Karpas-422 (cell line): ENCODE data around the gene TMEM203. TPM values are rescaled to one million over a fixed set of nuclear protein-coding genes. Genes with fewer than 3 reads are reported as not detected.
"Not testable (repeated sequence)": the region's sequence is repeated elsewhere in the genome, so short reads cannot be mapped to it uniquely, and the experiment has no call there.

ENCODE experiments used
- DNase-seq: peaks from one replicate; pipeline ENCODE4 v3.0.0-alpha.2; 2015
- H2AFZ ChIP-seq: fragments of 200-600 bp; sonication (generic); 2 replicates; pipeline ENCODE4 v1.6.1; 2014; ENCODE audit warnings: antibody characterized with exemption, low read length, mixed read lengths
- H3K27ac ChIP-seq: fragments of 200-600 bp; sonication (generic); 2 replicates; pipeline ENCODE4 v1.5.1; 2014; ENCODE audit warnings: mild to moderate bottlenecking, low read length, moderate library complexity
- H3K27me3 ChIP-seq: fragments of 200-600 bp; sonication (generic); 2 replicates; pipeline ENCODE4 v1.6.1; 2014; ENCODE audit warnings: low read length, mixed read lengths
- H3K36me3 ChIP-seq: fragments of 200-600 bp; sonication (generic); 2 replicates; pipeline ENCODE4 v1.6.1; 2014; ENCODE audit warnings: low read length, mixed read lengths; ENCODE audit not compliant: insufficient read depth
- H3K4me1 ChIP-seq: fragments of 200-600 bp; sonication (generic); 2 replicates; pipeline ENCODE4 v1.6.1; 2014; ENCODE audit warnings: mild to moderate bottlenecking, low read length, mixed read lengths
- H3K4me2 ChIP-seq: fragments of 200-600 bp; sonication (generic); 2 replicates; pipeline ENCODE4 v1.6.1; 2014; ENCODE audit warnings: low read length, low read depth, mild to moderate bottlenecking; ENCODE audit not compliant: poor library complexity, severe bottlenecking
- H3K4me3 ChIP-seq: fragments of 200-600 bp; sonication (generic); 2 replicates; pipeline ENCODE4 v1.5.1; 2014; ENCODE audit warnings: mild to moderate bottlenecking, antibody characterized with exemption, low read length, mixed read lengths
- H3K79me2 ChIP-seq: fragments of 200-600 bp; sonication (generic); 2 replicates; pipeline ENCODE4 v1.6.1; 2014; ENCODE audit warnings: mild to moderate bottlenecking, low read length, mixed read lengths
- H3K9ac ChIP-seq: fragments of 200-600 bp; sonication (generic); 2 replicates; pipeline ENCODE4 v1.6.0; 2014; ENCODE audit warnings: low read length
- H3K9me2 ChIP-seq: fragments of 200-600 bp; sonication (generic), shearing (Covaris generic); replicated peaks from 2 replicates; pipeline ENCODE4 v1.6.0; 2014; ENCODE audit warnings: mild to moderate bottlenecking, low read length, moderate library complexity; ENCODE audit not compliant: insufficient read depth
- H3K9me3 ChIP-seq: fragments of 300-700, 200-600 bp; sonication (generic); 2 replicates; pipeline ENCODE4 v1.6.1; 2014; ENCODE audit warnings: low read length, mixed read lengths
- H4K20me1 ChIP-seq: fragments of 200-600 bp; sonication (generic); 2 replicates; pipeline ENCODE4 v1.6.1; 2014; ENCODE audit warnings: mild to moderate bottlenecking, antibody characterized with exemption, low read length, low read depth; ENCODE audit not compliant: insufficient read depth
- total RNA-seq: library from RNA; depleted of rRNA; stranded (reverse); fragments of >200 nt; shearing (Covaris generic); gene quantifications from 2 replicates; pipeline ENCODE4 v1.2.3, GENCODE V29; 2014; ENCODE audit warnings: low replicate concordance

Gene TMEM203
- total RNA-seq, 1 experiment from 2014 or later, result 30.6 TPM

- no peaks in the 10 kb centered on the region for H3K9me3 ChIP-seq
- H3K4me3 ChIP-seq, result no peak overlapping the region
- H3K9ac ChIP-seq, result no peak overlapping the region
- no peaks in the 10 kb centered on the region for H3K27me3 ChIP-seq
- no peaks in the 10 kb centered on the region for H3K9me2 ChIP-seq
- H3K4me1 ChIP-seq, result peaks cover 31% of the 10 kb centered on the region
- H3K27ac ChIP-seq, result no peak overlapping the region
- no peaks in the 10 kb centered on the region for H3K36me3 ChIP-seq
- DNase-seq, result no peak
- no peak overlapping the region for H2AFZ ChIP-seq
- H3K4me2 ChIP-seq, result no peak overlapping the region
- 0 out of 2 replicates have a peak, but pooled peaks cover under 1% of the 10 kb centered on the region for H4K20me1 ChIP-seq
- peaks cover 3% of the 10 kb centered on the region for H3K79me2 ChIP-seq
These were observed 45.1 kb upstream of the TMEM203 start for GRCh38 chr9:137250329-137251193.

GRCh38 chr9:137247916-137248175 is 42.4 kb upstream of the TMEM203 start:
- Histone ChIP-seq H3K9me2 (no peaks in the 10 kb centered on the region), H3K27ac (no peak overlapping the region), H3K9ac (no peak overlapping the region), H3K27me3 (no peaks in the 10 kb centered on the region), H3K9me3 (no peaks in the 10 kb centered on the region), H3K4me2 (no peak overlapping the region), H3K4me3 (no peak overlapping the region), H3K36me3 (peaks cover 4% of the 10 kb centered on the region; the same call in 1 of the 2 replicates), H3K79me2 (no peaks in the 10 kb centered on the region), H3K4me1 (peaks cover 11% of the 10 kb centered on the region), H4K20me1 (peaks cover 10% of the 10 kb centered on the region; the same call in 1 of the 2 replicates), H2AFZ (no peak overlapping the region)
- no peak for DNase-seq

GRCh38 chr9:137247135-137247915 is 41.9 kb upstream of the TMEM203 start:
- H4K20me1 ChIP-seq, result peaks cover 15% of the 10 kb centered on the region
- no peaks in the 10 kb centered on the region for H3K27me3 ChIP-seq
- no peaks in the 10 kb centered on the region for H3K9me2 ChIP-seq
- H3K9me3 ChIP-seq, result no peaks in the 10 kb centered on the region
- peaks cover 11% of the 10 kb centered on the region for H3K4me1 ChIP-seq
- DNase-seq, result no peak
- no peak overlapping the region for H3K9ac ChIP-seq
- H3K4me2 ChIP-seq, result no peak overlapping the region
- no peak overlapping the region for H3K27ac ChIP-seq
- H3K36me3 ChIP-seq, result peaks cover 9% of the 10 kb centered on the region
- no peak overlapping the region for H3K4me3 ChIP-seq
- H2AFZ ChIP-seq, result no peak overlapping the region
- H3K79me2 ChIP-seq, result no peaks in the 10 kb centered on the region

GRCh38 chr9:137245450-137246421 is 40.3 kb upstream of the TMEM203 start:
- Histone ChIP-seq H3K4me2 (no peak overlapping the region), H3K4me3 (no peak overlapping the region), H4K20me1 (peaks cover 23% of the 10 kb centered on the region), H3K27me3 (no peaks in the 10 kb centered on the region), H3K79me2 (0 out of 2 replicates have a peak, but pooled peaks cover 5% of the 10 kb centered on the region), H2AFZ (no peak overlapping the region), H3K36me3 (peaks cover 17% of the 10 kb centered on the region), H3K27ac (no peak overlapping the region), H3K9ac (no peak overlapping the region), H3K9me3 (no peaks in the 10 kb centered on the region), H3K9me2 (no peaks in the 10 kb centered on the region), H3K4me1 (peaks cover 11% of the 10 kb centered on the region)
- no peak for DNase-seq

- Histone ChIP-seq H3K9ac (no peak overlapping the region), H3K4me3 (no peak overlapping the region), H3K27me3 (no peaks in the 10 kb centered on the region), H4K20me1 (peaks cover 23% of the 10 kb centered on the region), H3K36me3 (peaks cover 17% of the 10 kb centered on the region), H3K79me2 (0 out of 2 replicates have a peak, but pooled peaks cover 5% of the 10 kb centered on the region), H3K27ac (no peak overlapping the region), H3K4me2 (no peak overlapping the region), H2AFZ (no peak overlapping the region), H3K4me1 (peaks cover 18% of the 10 kb centered on the region), H3K9me2 (no peaks in the 10 kb centered on the region), H3K9me3 (no peaks in the 10 kb centered on the region)
- no peak for DNase-seq
These were observed 39.3 kb upstream of the TMEM203 start for GRCh38 chr9:137244486-137245449.

- H3K9ac ChIP-seq, result no peak overlapping the region
- no peak overlapping the region for H3K4me2 ChIP-seq
- peaks cover 21% of the 10 kb centered on the region for H3K4me1 ChIP-seq
- no peak overlapping the region for H3K4me3 ChIP-seq
- peak; percentile 82 for DNase-seq
- H3K79me2 ChIP-seq, result 0 out of 2 replicates have a peak, but pooled peaks cover 5% of the 10 kb centered on the region
- H2AFZ ChIP-seq, result no peak overlapping the region
- H3K27me3 ChIP-seq, result no peaks in the 10 kb centered on the region
- no peak overlapping the region for H3K27ac ChIP-seq
- H3K9me3 ChIP-seq, result no peaks in the 10 kb centered on the region
- H3K36me3 ChIP-seq, result peaks cover 17% of the 10 kb centered on the region
- peaks cover 24% of the 10 kb centered on the region for H4K20me1 ChIP-seq
- H3K9me2 ChIP-seq, result no peaks in the 10 kb centered on the region
These were observed 38.4 kb upstream of the TMEM203 start for GRCh38 chr9:137243626-137244485.

- not testable (repeated sequence) for H3K4me2 ChIP-seq, H3K27me3 ChIP-seq, H3K9me3 ChIP-seq, H3K27ac ChIP-seq, DNase-seq, H3K9ac ChIP-seq, H3K4me3 ChIP-seq, H2AFZ ChIP-seq, H3K79me2 ChIP-seq, H3K9me2 ChIP-seq
- Histone ChIP-seq H4K20me1 (peaks cover 30% of the 10 kb centered on the region), H3K4me1 (peaks cover 23% of the 10 kb centered on the region), H3K36me3 (peaks cover 17% of the 10 kb centered on the region)
These were observed 37.8 kb upstream of the TMEM203 start for GRCh38 chr9:137243266-137243625.
